Chondrocyte (in vitro differentiated cells): ENCODE data around the gene SLC25A21. TPM values are rescaled to one million over a fixed set of nuclear protein-coding genes. Genes with fewer than 3 reads are reported as not detected.
"Not testable (repeated sequence)": the region's sequence is repeated elsewhere in the genome, so short reads cannot be mapped to it uniquely, and the experiment has no call there.

Source experiments
- DNase-seq: peaks from one replicate; pipeline ENCODE4 v3.0.0; 2021; ENCODE audit warnings: mixed read lengths, low spot score
- H3K27ac Mint-ChIP-seq: one replicate; pipeline ENCODE4 v1.8.0; 2021; ENCODE audit warnings: mild to moderate bottlenecking, moderate library complexity, mixed read lengths; ENCODE audit not compliant: unreplicated experiment
- H3K27me3 Mint-ChIP-seq: 2 replicates; pipeline ENCODE4 v1.8.0; 2021; ENCODE audit warnings: low read depth, mixed read lengths
- H3K36me3 Mint-ChIP-seq: 2 replicates; pipeline ENCODE4 v1.8.0; 2021; ENCODE audit warnings: low read depth, mixed read lengths
- H3K4me1 Mint-ChIP-seq: 2 replicates; pipeline ENCODE4 v1.8.0; 2021; ENCODE audit warnings: low read depth, mild to moderate bottlenecking, mixed read lengths
- H3K4me3 Mint-ChIP-seq: one replicate; pipeline ENCODE4 v1.8.0; 2021; ENCODE audit warnings: mild to moderate bottlenecking, moderate library complexity, mixed read lengths; ENCODE audit not compliant: unreplicated experiment
- H3K9me3 Mint-ChIP-seq: 2 replicates; pipeline ENCODE4 v1.8.0; 2021; ENCODE audit warnings: low read depth, mixed read lengths
- total RNA-seq: library from RNA; stranded (reverse); gene quantifications from 3 replicates; pipeline ENCODE4 v1.2.1, GENCODE V29; 2021
- TF ChIP-seq, protein P1 (sequence below): fragments of 200-600 bp; sonication (generic); IDR thresholded peaks from 2 replicates; pipeline ENCODE4 v1.5.0; 2021; ENCODE audit warnings: antibody characterized with exemption, mild to moderate bottlenecking, moderate library complexity

SLC25A21 gene
- total RNA-seq, 1 donor from 2014 or later: 0.22 TPM

DNA sequence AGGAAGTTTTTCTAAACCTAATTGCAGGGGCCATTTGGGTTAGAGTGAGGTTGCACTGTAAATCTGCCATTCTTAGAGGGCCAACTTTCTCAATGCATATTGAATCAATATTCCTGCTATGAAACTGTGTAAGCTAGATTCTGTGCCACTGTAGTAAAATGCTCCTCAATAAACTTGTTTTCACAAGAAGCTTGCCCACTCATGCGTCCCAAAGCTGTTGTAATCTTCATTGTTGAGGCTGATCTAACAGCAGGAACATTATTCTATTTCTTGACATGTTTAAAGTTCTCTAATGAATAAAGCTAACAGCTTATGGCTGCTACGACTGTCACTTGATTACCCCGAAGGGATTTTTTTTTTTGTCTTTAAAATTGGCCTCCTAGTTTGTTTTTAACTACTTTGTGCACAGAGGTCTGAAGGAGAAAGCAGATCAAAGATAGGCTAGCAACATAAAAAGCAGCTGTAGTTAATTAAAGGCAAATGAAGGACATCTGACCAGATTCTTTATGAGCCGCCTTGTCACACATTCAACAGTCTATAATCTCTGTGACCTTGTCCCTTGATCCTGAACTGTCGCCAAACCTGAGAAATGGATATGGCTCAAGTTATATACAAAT is 267.0 kb downstream of the SLC25A21 start:
- TF ChIP-seq, protein P1, sequence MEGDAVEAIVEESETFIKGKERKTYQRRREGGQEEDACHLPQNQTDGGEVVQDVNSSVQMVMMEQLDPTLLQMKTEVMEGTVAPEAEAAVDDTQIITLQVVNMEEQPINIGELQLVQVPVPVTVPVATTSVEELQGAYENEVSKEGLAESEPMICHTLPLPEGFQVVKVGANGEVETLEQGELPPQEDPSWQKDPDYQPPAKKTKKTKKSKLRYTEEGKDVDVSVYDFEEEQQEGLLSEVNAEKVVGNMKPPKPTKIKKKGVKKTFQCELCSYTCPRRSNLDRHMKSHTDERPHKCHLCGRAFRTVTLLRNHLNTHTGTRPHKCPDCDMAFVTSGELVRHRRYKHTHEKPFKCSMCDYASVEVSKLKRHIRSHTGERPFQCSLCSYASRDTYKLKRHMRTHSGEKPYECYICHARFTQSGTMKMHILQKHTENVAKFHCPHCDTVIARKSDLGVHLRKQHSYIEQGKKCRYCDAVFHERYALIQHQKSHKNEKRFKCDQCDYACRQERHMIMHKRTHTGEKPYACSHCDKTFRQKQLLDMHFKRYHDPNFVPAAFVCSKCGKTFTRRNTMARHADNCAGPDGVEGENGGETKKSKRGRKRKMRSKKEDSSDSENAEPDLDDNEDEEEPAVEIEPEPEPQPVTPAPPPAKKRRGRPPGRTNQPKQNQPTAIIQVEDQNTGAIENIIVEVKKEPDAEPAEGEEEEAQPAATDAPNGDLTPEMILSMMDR: no peak
- H3K36me3 Mint-ChIP-seq: no peaks in the 10 kb centered on the region
- H3K4me3 Mint-ChIP-seq: no peak overlapping the region
- no peak for DNase-seq
- H3K27ac Mint-ChIP-seq: no peak overlapping the region
- H3K9me3 Mint-ChIP-seq: no peaks in the 10 kb centered on the region
- H3K27me3 Mint-ChIP-seq: peaks cover 21% of the 10 kb centered on the region
- H3K4me1 Mint-ChIP-seq: no peaks in the 10 kb centered on the region

DNA sequence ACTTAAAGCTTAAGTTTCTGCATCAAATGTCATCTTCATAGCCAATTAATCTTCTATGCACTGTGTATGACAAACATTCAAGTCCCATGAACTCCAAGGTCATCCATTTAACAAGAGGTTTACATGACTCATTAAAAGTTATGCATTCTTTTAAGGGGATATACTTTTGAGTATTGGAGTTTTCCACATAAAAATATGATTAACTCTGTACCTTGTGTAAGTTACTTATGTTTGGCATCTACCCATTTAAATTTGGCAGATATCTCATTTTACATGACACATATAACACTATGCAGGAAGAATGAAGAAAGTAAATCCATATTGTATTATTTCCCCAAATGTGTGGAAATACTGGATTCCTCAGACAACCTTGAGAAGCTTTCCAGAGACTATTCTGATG is 270.5 kb downstream of the SLC25A21 start:
- Mint-ChIP-seq H3K4me1 (no peaks in the 10 kb centered on the region), H3K27ac (no peak overlapping the region), H3K4me3 (no peak overlapping the region), H3K27me3 (peaks cover 10% of the 10 kb centered on the region), H3K36me3 (no peaks in the 10 kb centered on the region), H3K9me3 (peaks cover 8% of the 10 kb centered on the region)
- TF ChIP-seq, protein P1: no peak
- no peak for DNase-seq

DNA sequence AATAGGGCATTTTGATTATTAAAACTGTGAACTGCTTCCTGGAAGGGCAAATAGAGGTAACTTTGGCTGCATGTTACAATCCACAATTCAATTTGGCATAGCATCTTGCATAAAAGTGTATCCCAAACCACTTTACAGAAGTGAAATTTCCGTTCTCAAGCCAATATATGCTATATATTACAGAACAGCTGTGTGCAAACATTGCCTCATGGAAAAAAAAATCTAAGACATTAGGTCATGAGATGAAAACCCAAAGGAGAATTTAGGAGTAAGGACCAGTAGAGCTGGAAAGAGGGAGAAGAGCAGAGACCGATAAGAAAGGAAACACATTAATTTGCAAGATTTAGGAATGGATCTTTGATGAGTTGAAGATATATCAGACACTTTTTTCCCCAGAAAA is 271.6 kb downstream of the SLC25A21 start:
- Mint-ChIP-seq H3K9me3 (peaks cover 10% of the 10 kb centered on the region), H3K27me3 (peaks cover 10% of the 10 kb centered on the region), H3K4me1 (no peaks in the 10 kb centered on the region), H3K36me3 (no peaks in the 10 kb centered on the region), H3K4me3 (no peak overlapping the region), H3K27ac (no peak overlapping the region)
- no peak for DNase-seq
- TF ChIP-seq, protein P1: no peak

DNA sequence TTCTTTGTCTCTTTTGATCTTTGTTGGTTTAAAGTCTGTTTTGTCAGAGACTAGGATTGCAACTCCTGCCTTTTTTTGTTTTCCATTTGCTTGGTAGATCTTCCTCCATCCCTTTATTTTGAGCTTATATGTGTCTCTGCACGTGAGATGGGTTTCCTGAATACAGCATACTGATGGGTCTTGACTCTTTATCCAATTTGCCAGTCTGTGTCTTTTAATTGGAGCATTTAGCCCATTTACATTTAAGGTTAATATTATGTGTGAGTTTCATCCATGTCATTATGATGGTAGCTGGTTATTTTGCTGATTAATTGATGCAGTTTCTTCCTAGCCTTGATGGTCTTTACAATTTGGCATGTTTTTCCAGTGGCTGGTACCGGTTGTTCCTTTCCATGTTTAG is 276.1 kb downstream of the SLC25A21 start:
- DNase-seq, H3K27ac Mint-ChIP-seq, H3K4me1 Mint-ChIP-seq, H3K4me3 Mint-ChIP-seq, H3K36me3 Mint-ChIP-seq, H3K27me3 Mint-ChIP-seq: not testable (repeated sequence)
- H3K9me3 Mint-ChIP-seq: peaks cover 13% of the 10 kb centered on the region

DNA sequence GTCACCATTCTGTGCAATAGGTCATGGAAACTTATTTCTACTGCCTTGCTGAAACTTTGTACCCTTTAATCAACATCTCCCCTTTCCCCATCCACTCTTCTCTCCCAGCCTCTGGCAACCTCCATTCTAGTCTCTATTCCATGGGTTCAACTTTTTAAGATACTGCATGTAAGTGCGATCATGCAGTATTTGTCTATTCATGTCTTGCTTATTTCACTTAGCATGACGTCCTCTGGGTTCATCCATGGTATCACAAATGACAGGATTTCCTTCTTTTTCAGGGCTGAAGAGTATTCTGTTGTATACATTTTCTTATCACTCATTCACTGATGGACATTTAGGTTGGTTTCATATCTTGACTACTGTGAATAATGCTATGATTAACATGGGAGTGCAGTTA is 288.4 kb downstream of the SLC25A21 start:
- H3K4me3 Mint-ChIP-seq: no peak overlapping the region
- H3K36me3 Mint-ChIP-seq: peaks cover 4% of the 10 kb centered on the region
- peaks cover 5% of the 10 kb centered on the region for H3K27me3 Mint-ChIP-seq
- DNase-seq: no peak
- H3K4me1 Mint-ChIP-seq: no peaks in the 10 kb centered on the region
- TF ChIP-seq, protein P1: no peak
- H3K9me3 Mint-ChIP-seq: peaks cover 19% of the 10 kb centered on the region
- no peak overlapping the region for H3K27ac Mint-ChIP-seq

DNA sequence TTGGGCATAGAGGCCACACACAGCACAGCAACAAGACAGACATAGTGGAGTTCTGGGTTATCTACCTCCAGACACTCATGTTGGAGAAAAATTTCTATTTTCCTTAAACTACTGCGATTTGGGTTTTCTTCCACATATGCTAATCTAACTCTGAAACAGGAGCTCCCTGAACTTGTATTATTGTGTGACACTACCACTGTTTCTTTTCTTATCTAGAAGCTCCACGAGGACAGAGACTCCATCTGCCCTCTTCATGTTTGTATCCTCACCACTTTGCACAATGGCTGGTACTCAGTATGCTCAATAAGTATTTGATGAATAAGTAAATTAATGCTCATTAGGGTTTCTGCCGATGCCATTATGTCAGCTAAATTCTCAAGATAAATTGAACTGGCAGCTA is 292.1 kb downstream of the SLC25A21 start:
- Mint-ChIP-seq H3K9me3 (peaks cover 17% of the 10 kb centered on the region), H3K27me3 (peaks cover 8% of the 10 kb centered on the region), H3K4me1 (no peaks in the 10 kb centered on the region), H3K27ac (no peak overlapping the region), H3K4me3 (no peak overlapping the region), H3K36me3 (peaks cover 4% of the 10 kb centered on the region)
- TF ChIP-seq, protein P1: no peak
- DNase-seq: no peak
